GM12878 (cell line): ENCODE results near the gene FBXO39. TPM values are rescaled to one million over a fixed set of nuclear protein-coding genes. Genes with fewer than 3 reads are reported as not detected.

Experiments used
- ATF7 ChIP-seq: fragments of 450-650 bp; IDR thresholded peaks from 2 replicates; pipeline ENCODE4 v1.6.1; 2016; ENCODE audit warnings: low read depth, mild to moderate bottlenecking
- CBX5 ChIP-seq: sonication (generic); IDR thresholded peaks from 2 replicates; pipeline ENCODE4 v1.6.1; 2016; ENCODE audit warnings: low read depth, moderate library complexity, mild to moderate bottlenecking, inconsistent platforms
- CEBPZ ChIP-seq: fragments of 150-350 bp; IDR thresholded peaks from 2 replicates; pipeline ENCODE4 v1.6.1; 2016; ENCODE audit warnings: low read depth, low read length
- CREM ChIP-seq: IDR thresholded peaks from 2 replicates; pipeline ENCODE4 v1.6.1; 2014; ENCODE audit warnings: antibody characterized with exemption, low read depth
- DPF2 ChIP-seq: fragments of 450-650 bp; IDR thresholded peaks from 2 replicates; pipeline ENCODE4 v1.6.1; 2017; ENCODE audit warnings: mild to moderate bottlenecking
- EP300 ChIP-seq, 2 experiments: fragments of 150-350 bp in 1 of 2; IDR thresholded peaks; 2 replicates each; pipeline ENCODE4 v1.6.1; 2011 to 2012; ENCODE audit warnings: low read depth in 2 of 2, low read length in 2 of 2, borderline replicate concordance in 1 of 2, improper control_type of control experiment in 1 of 2, inconsistent platforms in 1 of 2; ENCODE audit not compliant: control insufficient read depth in 1 of 2
- ESRRA ChIP-seq: IDR thresholded peaks from 2 replicates; pipeline ENCODE4 v1.6.1; 2012; ENCODE audit warnings: mild to moderate bottlenecking, low read length, improper control_type of control experiment
- GABPA ChIP-seq: IDR thresholded peaks from 2 replicates; pipeline ENCODE4 v1.6.1; 2014; ENCODE audit warnings: antibody characterized with exemption, low read depth, mild to moderate bottlenecking, inconsistent platforms
- IKZF1 ChIP-seq: fragments of 450-650 bp; conservative IDR thresholded peaks from 2 replicates; pipeline ENCODE4 v1.6.1; 2017; ENCODE audit warnings: antibody characterized with exemption, mild to moderate bottlenecking
- KLF5 ChIP-seq: fragments of 450-650 bp; IDR thresholded peaks from 2 replicates; pipeline ENCODE4 v1.6.1; 2014; ENCODE audit warnings: mild to moderate bottlenecking; ENCODE audit not compliant: partially characterized antibody
- MEF2A ChIP-seq: IDR thresholded peaks from 2 replicates; pipeline ENCODE4 v1.6.1; 2011; ENCODE audit warnings: low read depth, mild to moderate bottlenecking, low read length, moderate library complexity; ENCODE audit not compliant: insufficient read depth
- MTA2 ChIP-seq: fragments of 450-650 bp; IDR thresholded peaks from 2 replicates; pipeline ENCODE4 v1.6.1; 2016; ENCODE audit warnings: low read depth, mild to moderate bottlenecking, moderate library complexity
- MTA3 ChIP-seq: IDR thresholded peaks from 2 replicates; pipeline ENCODE4 v1.6.1; 2012; ENCODE audit warnings: low read length, inconsistent platforms, borderline replicate concordance
- MYC ChIP-seq: IDR thresholded peaks from 2 replicates; pipeline ENCODE4 v1.6.1; 2011; ENCODE audit warnings: mild to moderate bottlenecking, low read length, moderate library complexity, inconsistent platforms; ENCODE audit not compliant: insufficient read depth, insufficient replicate concordance, insufficient read length, severe bottlenecking
- PAX8 ChIP-seq: fragments of 450-650 bp; IDR thresholded peaks from 2 replicates; pipeline ENCODE4 v1.6.1; 2017; ENCODE audit warnings: mild to moderate bottlenecking, moderate library complexity
- PBX3 ChIP-seq: IDR thresholded peaks from 2 replicates; pipeline ENCODE4 v1.6.1; 2011; ENCODE audit warnings: mild to moderate bottlenecking, low read depth, low read length, moderate library complexity; ENCODE audit not compliant: insufficient replicate concordance
- RBBP5 ChIP-seq: fragments of 200-600 bp; sonication (generic); conservative IDR thresholded peaks from 2 replicates; pipeline ENCODE4 v1.6.1; 2016
- RFX5 ChIP-seq: IDR thresholded peaks from 2 replicates; pipeline ENCODE4 v1.6.1; 2011; ENCODE audit warnings: low read depth, low read length, improper control_type of control experiment
- RUNX3 ChIP-seq: IDR thresholded peaks from 2 replicates; pipeline ENCODE4 v1.6.1; 2012; ENCODE audit warnings: low read length, inconsistent platforms
- SMARCA5 ChIP-seq: fragments of 450-650 bp; IDR thresholded peaks from 2 replicates; pipeline ENCODE4 v1.6.1; 2017; ENCODE audit warnings: mild to moderate bottlenecking
- ZBED1 ChIP-seq: IDR thresholded peaks from 2 replicates; pipeline ENCODE4 v1.6.1; 2016; ENCODE audit warnings: borderline replicate concordance
- ZNF207 ChIP-seq: fragments of 450-650 bp; IDR thresholded peaks from 2 replicates; pipeline ENCODE4 v1.6.1; 2014; ENCODE audit warnings: antibody characterized with exemption, mild to moderate bottlenecking, borderline replicate concordance
- polyA plus RNA-seq, 11 experiments: library from polyadenylated mRNA; depleted of rRNA in 4 of 11; unstranded in 6 of 11; stranded (reverse) in 5 of 11; fragments of >200 nt; fragmentation: Nextera tagmentation in 4 of 11; fragmentation: Illumina TruSeq in 1 of 11; extraction: Ambion mirVana in 4 of 11; extraction: Trizol in 1 of 11; gene quantifications; 1 replicate in 1 of 11; 2 replicates in 10 of 11; pipeline versions ENCODE4 v1.2.1 to v1.2.3, GENCODE V29; 2011 to 2016; ENCODE audit warnings: inconsistent platforms in 2 of 11, missing spikeins in 2 of 11, low read depth in 1 of 11
- total RNA-seq, 4 experiments: library from RNA; depleted of rRNA in 3 of 4; stranded (reverse); fragments of >200 nt in 3 of 4; fragmentation: Illumina TruSeq in 1 of 4; extraction: Trizol in 1 of 4; gene quantifications; 2 replicates each; pipeline versions ENCODE4 v1.2.1 to v1.2.3, GENCODE V29; 2013 to 2021
- TF ChIP-seq, protein P1 (sequence below): fragments of 450-650 bp; IDR thresholded peaks from 2 replicates; pipeline ENCODE4 v1.6.1; 2014; ENCODE audit warnings: mild to moderate bottlenecking
- TF ChIP-seq, protein P2 (sequence below): IDR thresholded peaks from 2 replicates; pipeline ENCODE4 v1.6.1; 2011; ENCODE audit warnings: low read depth, mild to moderate bottlenecking, low read length, moderate library complexity, borderline replicate concordance; ENCODE audit errors: extremely low read depth
- TF ChIP-seq, protein P3 (sequence below): fragments of 450-650 bp; IDR thresholded peaks from 2 replicates; pipeline ENCODE4 v1.6.1; 2016; ENCODE audit warnings: mild to moderate bottlenecking

The FBXO39 gene
- total and polyA plus RNA-seq, 10 of the 15 experiments (the other 5 are each of a cell fraction or from before 2014, with no cell fraction given) = 0.05 to 0.62 (median 0.16) TPM; not detected in 6

DNA sequence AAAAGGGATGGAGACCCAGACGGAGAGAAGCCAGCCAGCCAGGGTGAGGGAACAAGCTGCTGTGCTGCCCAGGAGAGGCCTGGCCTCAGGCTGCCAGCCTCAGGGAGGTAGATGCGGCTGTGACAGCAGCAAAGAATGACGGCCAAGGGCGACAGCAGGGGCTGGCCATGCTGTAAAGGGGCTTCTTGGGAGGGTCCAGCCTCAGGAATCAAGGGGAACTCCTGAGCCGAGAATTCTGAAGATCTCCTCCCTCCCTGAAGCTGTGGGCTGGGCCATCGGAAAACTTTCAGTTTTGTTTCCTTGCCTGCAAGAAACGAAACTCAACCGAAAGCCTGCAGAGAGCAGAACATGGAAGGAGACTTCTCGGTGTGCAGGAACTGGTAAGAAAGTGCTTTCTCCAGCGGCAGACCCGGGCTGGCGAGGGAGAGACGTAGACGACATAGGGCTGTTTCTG is 20.3 kb upstream of the FBXO39 start, which contains the start of gene XAF1 (continued):
- TF ChIP-seq CEBPZ (no peak), MTA3 (no peak; the same call in 1 of the 2 replicates), RBBP5 (no peak), MEF2A (no peak), ZNF207 (no peak), RUNX3 (no peak), CBX5 (no peak), GABPA (no peak), ESRRA (no peak), PBX3 (no peak), PAX8 (no peak), RFX5 (no peak), MYC (no peak), ATF7 (no peak), EP300 (IDR thresholded peaks at IDR 0.05; ENCODE audit: borderline replicate concordance in 1 of 2, control insufficient read depth in 1 of 2, low read depth in 2 of 2, low read length in 2 of 2) (no peak), SMARCA5 (no peak), IKZF1 (peak; percentile 86), ZBED1 (no peak), DPF2 (no peak), KLF5 (no peak), MTA2 (no peak), CREM (no peak)
- TF ChIP-seq, protein P1, sequence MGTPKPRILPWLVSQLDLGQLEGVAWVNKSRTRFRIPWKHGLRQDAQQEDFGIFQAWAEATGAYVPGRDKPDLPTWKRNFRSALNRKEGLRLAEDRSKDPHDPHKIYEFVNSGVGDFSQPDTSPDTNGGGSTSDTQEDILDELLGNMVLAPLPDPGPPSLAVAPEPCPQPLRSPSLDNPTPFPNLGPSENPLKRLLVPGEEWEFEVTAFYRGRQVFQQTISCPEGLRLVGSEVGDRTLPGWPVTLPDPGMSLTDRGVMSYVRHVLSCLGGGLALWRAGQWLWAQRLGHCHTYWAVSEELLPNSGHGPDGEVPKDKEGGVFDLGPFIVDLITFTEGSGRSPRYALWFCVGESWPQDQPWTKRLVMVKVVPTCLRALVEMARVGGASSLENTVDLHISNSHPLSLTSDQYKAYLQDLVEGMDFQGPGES = no peak
- TF ChIP-seq, protein P2, sequence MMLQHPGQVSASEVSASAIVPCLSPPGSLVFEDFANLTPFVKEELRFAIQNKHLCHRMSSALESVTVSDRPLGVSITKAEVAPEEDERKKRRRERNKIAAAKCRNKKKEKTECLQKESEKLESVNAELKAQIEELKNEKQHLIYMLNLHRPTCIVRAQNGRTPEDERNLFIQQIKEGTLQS = no peak
- TF ChIP-seq, protein P3, sequence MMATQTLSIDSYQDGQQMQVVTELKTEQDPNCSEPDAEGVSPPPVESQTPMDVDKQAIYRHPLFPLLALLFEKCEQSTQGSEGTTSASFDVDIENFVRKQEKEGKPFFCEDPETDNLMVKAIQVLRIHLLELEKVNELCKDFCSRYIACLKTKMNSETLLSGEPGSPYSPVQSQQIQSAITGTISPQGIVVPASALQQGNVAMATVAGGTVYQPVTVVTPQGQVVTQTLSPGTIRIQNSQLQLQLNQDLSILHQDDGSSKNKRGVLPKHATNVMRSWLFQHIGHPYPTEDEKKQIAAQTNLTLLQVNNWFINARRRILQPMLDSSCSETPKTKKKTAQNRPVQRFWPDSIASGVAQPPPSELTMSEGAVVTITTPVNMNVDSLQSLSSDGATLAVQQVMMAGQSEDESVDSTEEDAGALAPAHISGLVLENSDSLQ = 0 out of 2 replicates have a peak, but pooled peaks have one; percentile 17
